ENCODE data around the gene PODXL2.
"Not testable (repeated sequence)": the region's sequence is repeated elsewhere in the genome, so short reads cannot be mapped to it uniquely, and the experiment has no call there.

The PODXL2 gene

GRCh38 chr3:127630811-127631714, 2.1 kb downstream of the PODXL2 start:
- DNase-seq (ENCODE audit: low read depth in 2 of 2), result no peak

- DNase-seq (ENCODE audit: low read depth in 2 of 2), result no peak
Measured at GRCh38 chr3:127632035-127632820, 3.2 kb downstream of the PODXL2 start.

GRCh38 chr3:127634653-127635052, 5.7 kb downstream of the PODXL2 start:
- no peak for DNase-seq (ENCODE audit: low read depth in 2 of 2)

- no peak for DNase-seq (ENCODE audit: low read depth in 2 of 2)
Measured at GRCh38 chr3:127637546-127637945, 8.6 kb downstream of the PODXL2 start.

- no peak for DNase-seq (ENCODE audit: low read depth in 2 of 2)
Measured at GRCh38 chr3:127637971-127638370, 9.0 kb downstream of the PODXL2 start.

- no peak for DNase-seq (ENCODE audit: low read depth in 2 of 2)
Measured at GRCh38 chr3:127639173-127640041, 10.4 kb downstream of the PODXL2 start.

GRCh38 chr3:127640042-127640355, 11.0 kb downstream of the PODXL2 start:
- no peak for DNase-seq (ENCODE audit: low read depth in 2 of 2)

- no peak for DNase-seq (ENCODE audit: low read depth in 2 of 2)
Measured at GRCh38 chr3:127644641-127645370, 15.8 kb downstream of the PODXL2 start.

- DNase-seq (ENCODE audit: low read depth in 2 of 2), result no peak
Measured at GRCh38 chr3:127645371-127646015, 16.5 kb downstream of the PODXL2 start.

- no peak for DNase-seq (ENCODE audit: low read depth in 2 of 2)
Measured at GRCh38 chr3:127646501-127647046, 17.6 kb downstream of the PODXL2 start.

GRCh38 chr3:127647166-127647844, 18.3 kb downstream of the PODXL2 start:
- no peak for DNase-seq (ENCODE audit: low read depth in 2 of 2)

- no peak for DNase-seq (ENCODE audit: low read depth in 2 of 2)
Measured at GRCh38 chr3:127647845-127648204, 18.8 kb downstream of the PODXL2 start.

GRCh38 chr3:127650236-127650635, 21.3 kb downstream of the PODXL2 start:
- no peak for DNase-seq (ENCODE audit: low read depth in 2 of 2)

GRCh38 chr3:127651516-127652172, 22.7 kb downstream of the PODXL2 start:
- DNase-seq (ENCODE audit: low read depth in 2 of 2), result no peak

- no peak for DNase-seq (ENCODE audit: low read depth in 2 of 2)
Measured at GRCh38 chr3:127652246-127652995, 23.4 kb downstream of the PODXL2 start.

GRCh38 chr3:127654374-127654773, 25.4 kb downstream of the PODXL2 start:
- DNase-seq (ENCODE audit: low read depth in 2 of 2), result no peak

GRCh38 chr3:127654993-127655392, 26.0 kb downstream of the PODXL2 start:
- DNase-seq (ENCODE audit: low read depth in 2 of 2), result not testable (repeated sequence)

- no peak for DNase-seq (ENCODE audit: low read depth in 2 of 2)
Measured at GRCh38 chr3:127655641-127656040, 26.7 kb downstream of the PODXL2 start.

GRCh38 chr3:127656906-127657305, 27.9 kb downstream of the PODXL2 start:
- DNase-seq (ENCODE audit: low read depth in 2 of 2), result no peak
